RWPE2 (cell line): Measurements from ENCODE around the gene ITGA4.

Source experiments
- ATAC-seq: fragments of 200-7000 bp; cut with Tn5 transposase; 3 replicates; pipeline ENCODE4 v1.9.1; 2021; ENCODE audit warnings: low read depth
- DNase-seq: peaks from one replicate; pipeline ENCODE4 v3.0.0-alpha.2; 2020; ENCODE audit warnings: low spot score
- H3K27ac ChIP-seq: fragments of 450-650 bp; 2 replicates; pipeline ENCODE4 v1.5.1; 2017; ENCODE audit warnings: mild to moderate bottlenecking; ENCODE audit not compliant: poor library complexity, severe bottlenecking
- H3K27me3 ChIP-seq: fragments of 250-450 bp; sonication (Bioruptor Pico); 2 replicates; pipeline ENCODE4 v1.5.1; 2021; ENCODE audit warnings: mild to moderate bottlenecking, moderate library complexity; ENCODE audit not compliant: insufficient read depth, poor library complexity, severe bottlenecking
- H3K36me3 ChIP-seq: fragments of 250-450 bp; sonication (Bioruptor Pico); 2 replicates; pipeline ENCODE4 v1.5.1; 2020; ENCODE audit warnings: low read depth, mild to moderate bottlenecking, moderate library complexity
- H3K4me1 ChIP-seq: fragments of 250-450 bp; sonication (Bioruptor Pico); 2 replicates; pipeline ENCODE4 v1.5.1; 2021; ENCODE audit warnings: mild to moderate bottlenecking, moderate library complexity; ENCODE audit not compliant: insufficient read depth, poor library complexity, severe bottlenecking
- H3K4me3 ChIP-seq: fragments of 250-450 bp; sonication (Bioruptor Pico); 2 replicates; pipeline ENCODE4 v1.5.1; 2021; ENCODE audit warnings: mild to moderate bottlenecking, moderate library complexity; ENCODE audit not compliant: severe bottlenecking
- H3K9me3 ChIP-seq: fragments of 250-450 bp; sonication (Bioruptor Pico); 2 replicates; pipeline ENCODE4 v1.5.1; 2021; ENCODE audit warnings: mild to moderate bottlenecking, moderate library complexity; ENCODE audit not compliant: severe bottlenecking
- TF ChIP-seq, protein P1 (sequence below): fragments of 450-650 bp; IDR thresholded peaks from one replicate; pipeline ENCODE4 v1.5.1; 2017; ENCODE audit warnings: mild to moderate bottlenecking, moderate library complexity; ENCODE audit not compliant: poor library complexity, severe bottlenecking

ITGA4 gene

DNA sequence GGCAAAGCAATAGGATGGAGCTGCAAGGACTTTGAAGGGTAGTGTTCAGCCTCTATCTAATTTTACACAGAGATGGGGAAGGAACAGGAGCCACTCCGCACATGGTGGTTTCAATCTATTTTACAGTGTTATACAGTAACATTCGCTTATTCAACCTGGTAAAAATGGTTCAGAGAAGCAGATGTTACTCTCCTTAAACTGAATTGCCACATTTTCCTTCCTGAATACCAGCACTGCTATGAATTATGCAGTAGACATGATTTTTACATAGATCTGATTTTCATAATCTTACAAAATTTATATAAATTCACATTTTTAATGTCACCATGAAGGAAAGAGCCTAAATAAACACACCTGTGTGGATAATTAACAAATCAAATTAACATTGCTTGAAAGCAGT lies 85.0 kb downstream of the ITGA4 start:
- Histone ChIP-seq H3K36me3 (no peaks in the 10 kb centered on the region), H3K9me3 (no peaks in the 10 kb centered on the region), H3K27me3 (no peaks in the 10 kb centered on the region), H3K4me1 (no peaks in the 10 kb centered on the region), H3K27ac (no peak overlapping the region), H3K4me3 (no peak overlapping the region)
- TF ChIP-seq, protein P1, sequence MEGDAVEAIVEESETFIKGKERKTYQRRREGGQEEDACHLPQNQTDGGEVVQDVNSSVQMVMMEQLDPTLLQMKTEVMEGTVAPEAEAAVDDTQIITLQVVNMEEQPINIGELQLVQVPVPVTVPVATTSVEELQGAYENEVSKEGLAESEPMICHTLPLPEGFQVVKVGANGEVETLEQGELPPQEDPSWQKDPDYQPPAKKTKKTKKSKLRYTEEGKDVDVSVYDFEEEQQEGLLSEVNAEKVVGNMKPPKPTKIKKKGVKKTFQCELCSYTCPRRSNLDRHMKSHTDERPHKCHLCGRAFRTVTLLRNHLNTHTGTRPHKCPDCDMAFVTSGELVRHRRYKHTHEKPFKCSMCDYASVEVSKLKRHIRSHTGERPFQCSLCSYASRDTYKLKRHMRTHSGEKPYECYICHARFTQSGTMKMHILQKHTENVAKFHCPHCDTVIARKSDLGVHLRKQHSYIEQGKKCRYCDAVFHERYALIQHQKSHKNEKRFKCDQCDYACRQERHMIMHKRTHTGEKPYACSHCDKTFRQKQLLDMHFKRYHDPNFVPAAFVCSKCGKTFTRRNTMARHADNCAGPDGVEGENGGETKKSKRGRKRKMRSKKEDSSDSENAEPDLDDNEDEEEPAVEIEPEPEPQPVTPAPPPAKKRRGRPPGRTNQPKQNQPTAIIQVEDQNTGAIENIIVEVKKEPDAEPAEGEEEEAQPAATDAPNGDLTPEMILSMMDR, result no peak
- no peak for ATAC-seq
- no peak for DNase-seq

DNA sequence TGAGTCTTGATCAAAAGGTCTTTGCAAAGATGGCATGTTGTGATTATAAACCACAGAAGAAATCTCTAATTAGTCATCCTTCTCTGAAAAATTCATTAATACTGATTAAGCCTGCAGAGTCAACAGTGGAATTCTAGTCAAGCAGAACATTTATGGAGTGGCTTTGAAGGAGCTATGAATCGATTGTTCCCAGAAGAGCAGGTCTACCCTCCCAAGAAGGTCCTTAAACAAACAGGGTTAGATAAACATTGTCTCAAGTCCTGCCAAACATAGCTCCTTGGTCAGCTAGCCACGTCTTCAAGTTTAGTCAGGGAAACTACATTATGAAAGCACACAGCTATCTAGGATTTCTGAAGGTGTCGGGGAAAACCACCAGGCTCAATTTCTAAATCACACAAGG lies 88.9 kb downstream of the ITGA4 start:
- DNase-seq (no peak), ATAC-seq (peak; percentile 81)
- H3K36me3 ChIP-seq, result no peaks in the 10 kb centered on the region
- no peak overlapping the region for H3K27ac ChIP-seq
- no peaks in the 10 kb centered on the region for H3K9me3 ChIP-seq
- no peaks in the 10 kb centered on the region for H3K4me1 ChIP-seq
- TF ChIP-seq, protein P1, result no peak
- no peaks in the 10 kb centered on the region for H3K27me3 ChIP-seq
- H3K4me3 ChIP-seq, result no peak overlapping the region

DNA sequence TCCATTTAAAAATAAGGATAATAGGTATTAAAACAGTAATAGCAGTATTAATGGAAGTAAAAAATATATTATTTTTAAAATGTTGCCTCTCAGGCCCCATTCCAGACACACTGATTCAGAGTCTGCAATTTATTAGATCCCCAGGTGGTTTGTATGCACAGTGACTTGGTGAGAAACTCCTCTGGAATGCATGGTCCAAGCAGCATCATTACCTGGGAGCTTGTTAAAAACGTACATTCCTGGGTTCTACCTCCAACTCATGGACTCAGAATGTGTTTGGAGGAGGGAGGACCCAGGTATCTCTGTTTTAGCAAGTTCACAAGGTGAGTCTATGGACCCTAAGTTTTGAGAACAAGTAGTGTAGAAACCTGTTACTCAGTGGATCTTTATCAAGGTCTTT lies 95.6 kb downstream of the ITGA4 start:
- DNase-seq (peak; percentile 48), ATAC-seq (peak; percentile 100)
- TF ChIP-seq, protein P1, result no peak
- Histone ChIP-seq H3K27ac (peak overlapping the region; percentile 85), H3K4me3 (no peak overlapping the region), H3K9me3 (no peaks in the 10 kb centered on the region), H3K36me3 (no peaks in the 10 kb centered on the region), H3K4me1 (peaks cover 5% of the 10 kb centered on the region), H3K27me3 (no peaks in the 10 kb centered on the region)

DNA sequence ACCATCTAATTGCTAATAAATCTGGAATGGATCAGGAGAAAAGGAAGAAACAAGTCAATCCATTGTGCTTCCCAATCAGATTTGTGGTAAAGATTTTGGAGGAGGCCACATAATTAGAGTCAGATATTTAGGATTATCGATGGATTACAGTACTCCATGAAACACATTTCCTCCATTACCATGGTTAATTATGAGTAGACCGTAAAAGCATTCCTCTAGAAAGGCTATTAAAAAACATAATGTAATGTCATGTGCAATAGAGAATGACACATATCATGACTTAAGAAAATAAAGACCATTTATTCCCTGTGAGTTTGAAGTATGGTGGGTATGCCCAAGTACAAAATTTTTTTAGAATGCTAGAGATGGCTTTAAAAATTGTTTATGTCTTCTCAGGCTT lies 96.1 kb downstream of the ITGA4 start:
- Histone ChIP-seq H3K27ac (peak overlapping the region; percentile 85), H3K4me3 (no peak overlapping the region), H3K36me3 (no peaks in the 10 kb centered on the region), H3K4me1 (peaks cover 5% of the 10 kb centered on the region), H3K9me3 (no peaks in the 10 kb centered on the region), H3K27me3 (no peaks in the 10 kb centered on the region)
- TF ChIP-seq, protein P1, result no peak
- peak; percentile 7; the same call in 1 of the 3 replicates for ATAC-seq
- no peak for DNase-seq

DNA sequence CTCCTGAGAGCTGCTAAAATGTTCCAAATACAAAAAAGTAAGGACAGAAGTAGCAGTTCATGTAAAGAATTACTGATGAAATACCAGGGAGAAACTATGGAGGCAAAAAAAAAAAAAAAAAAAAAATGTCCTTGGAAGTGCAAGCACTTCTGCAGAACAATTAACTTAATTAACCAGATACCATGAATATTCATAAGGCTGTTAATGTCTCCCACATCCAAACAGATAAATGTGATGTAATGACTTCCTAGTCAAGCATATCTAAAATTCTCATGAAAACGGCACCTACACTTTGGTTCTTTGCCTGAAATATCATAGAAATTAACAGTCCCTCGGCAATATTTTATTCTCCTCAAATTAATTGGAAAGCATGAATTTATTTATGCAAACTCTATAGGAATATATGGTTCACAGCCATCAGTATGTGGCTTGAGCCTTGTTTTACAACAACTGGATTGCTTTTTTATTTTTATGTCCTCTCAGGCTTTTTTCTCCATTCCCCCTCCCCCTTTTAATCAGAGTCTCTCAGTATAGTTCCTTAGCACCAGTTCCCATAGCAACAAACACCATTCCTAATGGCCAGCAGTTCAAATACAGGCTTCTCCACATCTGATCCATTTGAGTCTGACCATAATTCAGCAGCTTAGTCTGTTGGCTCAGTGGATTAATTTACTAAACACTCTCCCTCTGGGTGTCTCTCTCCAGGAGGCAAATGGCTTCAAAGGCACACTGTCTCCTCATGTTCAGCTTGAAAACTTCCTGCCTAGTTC lies 97.1 kb downstream of the ITGA4 start:
- H3K27ac ChIP-seq, result peak overlapping the region; percentile 85
- no peaks in the 10 kb centered on the region for H3K27me3 ChIP-seq
- ATAC-seq (no peak), DNase-seq (no peak)
- no peak overlapping the region for H3K4me3 ChIP-seq
- peaks cover 5% of the 10 kb centered on the region for H3K4me1 ChIP-seq
- no peaks in the 10 kb centered on the region for H3K9me3 ChIP-seq
- TF ChIP-seq, protein P1, result no peak
- H3K36me3 ChIP-seq, result no peaks in the 10 kb centered on the region
